Thoracic aorta endothelial cell (primary cell): ENCODE measurements around the gene ZBTB33. TPM values are rescaled to one million over a fixed set of nuclear protein-coding genes. Genes with fewer than 3 reads are reported as not detected.

Experiments used
- total RNA-seq: library from RNA; depleted of rRNA; stranded (reverse); fragments of >200 nt; gene quantifications from 2 replicates; pipeline ENCODE4 v1.2.3, GENCODE V29; 2012

ZBTB33 gene, protein sequence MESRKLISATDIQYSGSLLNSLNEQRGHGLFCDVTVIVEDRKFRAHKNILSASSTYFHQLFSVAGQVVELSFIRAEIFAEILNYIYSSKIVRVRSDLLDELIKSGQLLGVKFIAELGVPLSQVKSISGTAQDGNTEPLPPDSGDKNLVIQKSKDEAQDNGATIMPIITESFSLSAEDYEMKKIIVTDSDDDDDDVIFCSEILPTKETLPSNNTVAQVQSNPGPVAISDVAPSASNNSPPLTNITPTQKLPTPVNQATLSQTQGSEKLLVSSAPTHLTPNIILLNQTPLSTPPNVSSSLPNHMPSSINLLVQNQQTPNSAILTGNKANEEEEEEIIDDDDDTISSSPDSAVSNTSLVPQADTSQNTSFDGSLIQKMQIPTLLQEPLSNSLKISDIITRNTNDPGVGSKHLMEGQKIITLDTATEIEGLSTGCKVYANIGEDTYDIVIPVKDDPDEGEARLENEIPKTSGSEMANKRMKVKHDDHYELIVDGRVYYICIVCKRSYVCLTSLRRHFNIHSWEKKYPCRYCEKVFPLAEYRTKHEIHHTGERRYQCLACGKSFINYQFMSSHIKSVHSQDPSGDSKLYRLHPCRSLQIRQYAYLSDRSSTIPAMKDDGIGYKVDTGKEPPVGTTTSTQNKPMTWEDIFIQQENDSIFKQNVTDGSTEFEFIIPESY
- 38.0 and 44.4 TPM in 2 replicates for total RNA-seq

DNA sequence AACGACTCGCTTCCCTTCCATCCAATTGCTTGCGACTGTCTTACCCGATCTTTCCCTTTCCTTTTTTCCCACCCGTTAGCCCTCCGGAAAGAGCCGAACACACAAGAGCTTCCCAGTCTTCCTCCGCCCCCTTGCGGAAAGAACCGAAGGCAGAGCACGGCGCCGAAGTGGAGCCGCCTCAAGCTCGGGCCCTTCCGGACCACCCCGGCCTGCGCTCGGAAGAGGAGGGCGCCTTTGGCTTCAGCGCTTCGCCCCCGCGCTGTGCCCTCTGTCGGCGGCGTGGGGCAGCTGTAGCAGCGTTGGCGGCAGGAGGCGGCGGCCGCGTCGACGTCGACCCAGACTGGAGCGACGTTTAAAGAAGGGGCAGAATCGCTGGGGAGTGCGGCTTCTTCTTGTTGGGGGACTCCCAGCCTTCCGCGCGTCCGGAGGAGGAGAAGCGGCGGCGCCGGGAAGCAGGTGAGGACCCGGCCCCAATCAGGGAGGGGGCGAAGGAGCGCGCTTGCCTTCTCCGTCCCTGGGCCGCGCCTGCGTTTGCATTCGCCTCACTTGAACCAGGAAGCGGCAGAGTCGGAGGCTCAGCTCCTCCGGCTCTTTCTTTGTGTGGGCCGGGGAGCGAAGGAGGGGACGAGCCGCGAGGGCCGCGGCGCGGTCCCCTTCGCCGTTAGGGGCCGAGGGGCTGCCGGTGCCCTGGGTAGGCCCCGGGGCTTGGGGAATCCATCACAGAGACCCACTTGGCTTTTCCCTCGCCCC lies at the start of gene ZBTB33:
TSS of gene ZBTB33 (plus strand) at position 291 of the 750 bp plus-strand sequence. CDS start 2,604 bp downstream, outside the sequence.

Other genes with a start within 250 kb of the ZBTB33 start
- gene RHOXF2B, start 173.1 kb upstream of the ZBTB33 start, total RNA-seq: not detected in 2 replicates
- gene RHOXF1, start 134.9 kb upstream of the ZBTB33 start, total RNA-seq: not detected in 2 replicates
- gene RHOXF2, start 92.2 kb upstream of the ZBTB33 start, total RNA-seq: not detected in 2 replicates
- gene TMEM255A, start 60.6 kb downstream of the ZBTB33 start, total RNA-seq: not detected in 2 replicates
- gene ATP1B4, start 111.3 kb downstream of the ZBTB33 start, total RNA-seq: not detected in 2 replicates
- 163 and 192 TPM in 2 replicates for gene LAMP2, start 218.5 kb downstream of the ZBTB33 start, total RNA-seq